Measurements from ENCODE around the gene FN1. TPM values are rescaled to one million over a fixed set of nuclear protein-coding genes. Genes with fewer than 3 reads are reported as not detected.

FN1 gene
- total and polyA plus RNA-seq, 2 of the 8 experiments (the other 6 are each of a cell fraction or from before 2014, with no cell fraction given) = 42.9 to 109 TPM

DNA sequence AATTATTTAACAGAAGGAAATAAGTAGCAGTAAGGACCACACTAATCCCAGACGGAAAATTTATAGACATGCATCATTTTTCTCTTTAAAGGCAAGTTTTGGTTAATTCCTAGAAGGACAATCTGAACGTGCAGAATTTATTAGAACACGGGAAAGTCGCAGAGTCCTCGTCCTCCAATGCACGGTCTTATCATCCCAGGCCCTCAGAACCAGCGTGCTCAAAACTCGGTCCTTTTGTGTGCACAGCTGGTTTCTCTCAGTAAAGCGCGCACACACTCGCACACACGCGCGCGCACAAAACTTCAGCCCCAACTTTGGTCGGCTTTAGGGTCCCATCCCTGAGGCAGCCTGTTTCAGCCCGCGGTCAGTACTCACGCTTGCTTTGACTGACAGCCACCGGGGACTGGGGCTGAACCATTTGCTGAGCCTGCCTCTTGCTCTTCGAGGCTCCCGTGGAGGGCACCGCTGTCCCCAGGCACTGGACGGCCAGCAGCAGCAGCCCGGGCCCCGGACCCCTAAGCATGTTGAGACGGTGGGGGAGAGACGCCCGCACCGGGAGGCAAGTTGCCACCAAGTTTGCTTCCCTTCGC is 493 bp downstream of the FN1 start (continued):
- TF ChIP-seq SP2 (IDR thresholded peaks at IDR 0.05; ENCODE audit: low read length) (no peak), CBX8 (IDR thresholded peaks at IDR 0.05; ENCODE audit: borderline replicate concordance, low read depth, low read length) (no peak), CREB1 (IDR thresholded peaks at IDR 0.05) (no peak), CHD1 (IDR thresholded peaks at IDR 0.05; ENCODE audit: low read depth, low read length) (no peak), RAD21 (IDR thresholded peaks at IDR 0.05 in 1 of 2, conservative IDR thresholded peaks at IDR 0.05 in 1 of 2; ENCODE audit: low read depth in 2 of 2, low read length in 2 of 2) (no peak), BACH1 (IDR thresholded peaks at IDR 0.05; ENCODE audit: low read length) (no peak), CHD7 (IDR thresholded peaks at IDR 0.05; ENCODE audit: insufficient replicate concordance, low read length) (no peak), JUN (IDR thresholded peaks at IDR 0.05; ENCODE audit: low read depth, low read length) (no peak), CEBPB (IDR thresholded peaks at IDR 0.05; ENCODE audit: low read depth, low read length) (no peak)
- TF ChIP-seq, protein P1, sequence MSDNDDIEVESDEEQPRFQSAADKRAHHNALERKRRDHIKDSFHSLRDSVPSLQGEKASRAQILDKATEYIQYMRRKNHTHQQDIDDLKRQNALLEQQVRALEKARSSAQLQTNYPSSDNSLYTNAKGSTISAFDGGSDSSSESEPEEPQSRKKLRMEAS (IDR thresholded peaks at IDR 0.05) = peak; percentile 39
